ENCODE results near the gene OPRL1.

Gene OPRL1

GRCh38 chr20:64105846-64106434 is 26.1 kb downstream of the OPRL1 start:
- no peak overlapping the region for H3K27ac ChIP-seq
- no peak for DNase-seq (ENCODE audit: low spot score)
- ChIA-PET CTCF (interaction anchor here (0.7 kb wide), 1 partner anchor 22 kb away, joined by 3 read pairs; no protein-coding TSS in a partner anchor), POLR2A (ENCODE audit: low non-redundant PET) (no interaction called here)
- no peak for TF ChIP-seq CTCF (conservative IDR thresholded peaks at IDR 0.05; ENCODE audit: low read depth)

GRCh38 chr20:64106435-64106961 is 26.6 kb downstream of the OPRL1 start:
- DNase-seq (ENCODE audit: low spot score), result no peak
- TF ChIP-seq CTCF (conservative IDR thresholded peaks at IDR 0.05; ENCODE audit: low read depth), result no peak
- POLR2A ChIA-PET (ENCODE audit: low non-redundant PET), result interaction anchor here (0.6 kb wide), 1 partner anchor 40 kb away, joined by 4 read pairs; no protein-coding TSS in a partner anchor
- CTCF ChIA-PET, result interaction anchor here (0.7 to 1.7 kb wide), 3 partner anchors 12 to 23 kb away, joined by 3 to 4 read pairs (median 3); partner anchors contain the start of gene LKAAEAR1
- no peak overlapping the region for H3K27ac ChIP-seq

- ChIA-PET POLR2A (ENCODE audit: low non-redundant PET) (interaction anchor here (0.6 kb wide), 1 partner anchor 40 kb away, joined by 4 read pairs; no protein-coding TSS in a partner anchor), CTCF (interaction anchor here (0.9 to 1.7 kb wide), 3 partner anchors 11 to 69 kb away, joined by 3 to 6 read pairs (median 4); partner anchors contain the start of gene LKAAEAR1)
- no peak for DNase-seq (ENCODE audit: low spot score)
- no peak for TF ChIP-seq CTCF (conservative IDR thresholded peaks at IDR 0.05; ENCODE audit: low read depth)
- no peak within 1 kb of the TSS for H3K27ac ChIP-seq
These were observed 27.3 kb downstream of the OPRL1 start, which contains the start of gene NPBWR2 for GRCh38 chr20:64106981-64107735. Gene NPBWR2, minus strand, starts transcription at chr20:64107565. Its CDS starts 734 bp downstream, at chr20:64106831.

- no peak for TF ChIP-seq CTCF (conservative IDR thresholded peaks at IDR 0.05; ENCODE audit: low read depth)
- no peak overlapping the region for H3K27ac ChIP-seq
- POLR2A ChIA-PET (ENCODE audit: low non-redundant PET), result no interaction called here
- CTCF ChIA-PET, result interaction anchor here (0.7 to 1.7 kb wide), 3 partner anchors 24 to 117 kb away, joined by 3 to 6 read pairs (median 4); partner anchors contain the start of gene LKAAEAR1
- no peak for DNase-seq (ENCODE audit: low spot score)
These were observed 28.0 kb downstream of the OPRL1 start for GRCh38 chr20:64107736-64108457.

GRCh38 chr20:64108731-64109681 is 29.1 kb downstream of the OPRL1 start:
- POLR2A ChIA-PET (ENCODE audit: low non-redundant PET), result no interaction called here
- TF ChIP-seq CTCF (conservative IDR thresholded peaks at IDR 0.05; ENCODE audit: low read depth), result no peak

More at GRCh38 chr20:64108731-64109681, 29.1 kb downstream of the OPRL1 start:
- CTCF ChIA-PET, result interaction anchor here (0.6 to 1.6 kb wide), 4 partner anchors 10 to 71 kb away, joined by 3 to 8 read pairs (median 6); partner anchors contain the start of gene LKAAEAR1
- no peak for DNase-seq (ENCODE audit: low spot score)
- no peak overlapping the region for H3K27ac ChIP-seq

Measured in RWPE1 (cell line).